Activated naive CD4-positive, alpha-beta T cell treated with Interleukin-2 at 50 U/mL for 16 hours (primary cell): ENCODE data around the gene TRIM40.
"Not testable (repeated sequence)": the region's sequence is repeated elsewhere in the genome, so short reads cannot be mapped to it uniquely, and the experiment has no call there.

ENCODE experiments used
- DNase-seq: peaks from one replicate; pipeline ENCODE4 v3.0.0-alpha.2; 2020

TRIM40 gene

DNA sequence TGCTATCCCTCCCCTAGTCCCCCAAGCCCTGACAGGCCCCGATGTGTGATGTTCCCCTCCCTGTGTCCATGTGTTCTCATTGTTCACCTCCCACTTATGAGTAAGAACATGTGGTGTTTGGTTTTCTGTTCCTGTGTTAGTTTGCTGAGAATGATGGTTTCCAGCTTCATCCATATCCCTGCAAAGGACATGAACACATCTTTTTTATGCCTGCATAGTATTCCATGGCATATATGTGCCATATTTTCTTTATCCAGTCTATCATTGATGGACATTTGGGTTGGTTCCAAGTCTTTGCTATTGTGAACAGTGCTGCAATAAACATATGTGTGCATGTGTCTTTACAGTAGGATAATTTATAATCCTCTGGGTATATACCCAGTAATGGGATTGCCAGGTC, 29.3 kb downstream of the TRIM40 start:
- DNase-seq, result not testable (repeated sequence)

DNA sequence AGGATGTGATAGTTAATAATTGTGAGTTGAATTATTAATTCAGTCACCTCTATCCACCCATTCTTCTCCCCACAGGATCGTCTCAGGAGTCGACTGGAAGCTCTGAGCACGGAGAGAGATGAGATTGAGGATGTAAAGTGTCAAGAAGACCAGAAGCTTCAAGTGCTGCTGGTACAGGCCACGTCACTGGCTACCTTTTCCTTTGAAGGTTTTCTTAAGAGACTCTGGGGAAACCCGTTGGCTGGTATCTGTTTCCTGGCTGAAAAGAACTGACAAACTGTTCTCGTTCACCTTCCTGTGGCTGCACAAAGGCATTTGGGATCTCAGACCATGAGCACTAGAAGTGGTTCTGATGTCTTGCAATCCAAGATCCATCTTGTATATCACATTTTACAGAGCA, 31.2 kb downstream of the TRIM40 start:
- no peak for DNase-seq

DNA sequence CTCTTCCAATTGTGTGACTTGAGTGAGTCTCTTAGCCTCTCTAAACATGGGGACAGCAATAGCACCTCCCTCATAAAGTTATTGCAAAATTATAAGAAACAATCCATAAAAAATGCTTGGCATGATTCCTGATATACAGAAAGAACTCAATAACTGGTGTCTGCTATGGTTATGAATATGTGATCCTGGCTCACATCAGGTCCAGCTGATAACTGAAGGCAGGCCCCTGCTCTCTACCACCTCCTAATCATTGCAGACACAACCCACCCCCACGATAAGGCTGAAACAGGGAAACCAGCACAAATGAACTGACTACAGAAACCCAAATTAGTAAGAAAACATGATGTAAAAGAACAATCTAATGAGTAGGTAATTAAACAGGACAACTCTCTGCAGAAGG, 32.8 kb downstream of the TRIM40 start:
- no peak for DNase-seq

GRCh38 chr6:30169658-30170614, 34.0 kb downstream of the TRIM40 start:
- no peak for DNase-seq

DNA sequence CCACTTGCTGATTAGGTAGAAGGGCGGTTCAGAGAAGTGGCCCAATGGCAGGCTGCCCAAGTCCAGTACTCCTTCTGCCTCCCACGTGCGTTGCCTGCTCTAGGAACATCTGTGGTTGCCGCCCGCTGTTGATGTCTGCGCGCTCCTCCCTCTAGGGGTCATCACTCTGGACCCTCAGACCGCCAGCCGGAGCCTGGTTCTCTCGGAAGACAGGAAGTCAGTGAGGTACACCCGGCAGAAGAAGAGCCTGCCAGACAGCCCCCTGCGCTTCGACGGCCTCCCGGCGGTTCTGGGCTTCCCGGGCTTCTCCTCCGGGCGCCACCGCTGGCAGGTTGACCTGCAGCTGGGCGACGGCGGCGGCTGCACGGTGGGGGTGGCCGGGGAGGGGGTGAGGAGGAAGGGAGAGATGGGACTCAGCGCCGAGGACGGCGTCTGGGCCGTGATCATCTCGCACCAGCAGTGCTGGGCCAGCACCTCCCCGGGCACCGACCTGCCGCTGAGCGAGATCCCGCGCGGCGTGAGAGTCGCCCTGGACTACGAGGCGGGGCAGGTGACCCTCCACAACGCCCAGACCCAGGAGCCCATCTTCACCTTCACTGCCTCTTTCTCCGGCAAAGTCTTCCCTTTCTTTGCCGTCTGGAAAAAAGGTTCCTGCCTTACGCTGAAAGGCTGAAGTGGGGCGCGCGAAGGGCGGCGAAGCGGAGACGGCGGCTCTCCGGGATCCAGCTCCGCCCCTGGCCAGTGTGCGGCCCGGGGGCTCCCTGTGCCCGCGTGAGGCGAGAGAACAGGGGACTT, 35.9 kb downstream of the TRIM40 start:
- DNase-seq, result no peak

- no peak for DNase-seq
Observed at GRCh38 chr6:30172681-30173080, 36.7 kb downstream of the TRIM40 start.

GRCh38 chr6:30175765-30176164, 39.8 kb downstream of the TRIM40 start:
- no peak for DNase-seq

DNA sequence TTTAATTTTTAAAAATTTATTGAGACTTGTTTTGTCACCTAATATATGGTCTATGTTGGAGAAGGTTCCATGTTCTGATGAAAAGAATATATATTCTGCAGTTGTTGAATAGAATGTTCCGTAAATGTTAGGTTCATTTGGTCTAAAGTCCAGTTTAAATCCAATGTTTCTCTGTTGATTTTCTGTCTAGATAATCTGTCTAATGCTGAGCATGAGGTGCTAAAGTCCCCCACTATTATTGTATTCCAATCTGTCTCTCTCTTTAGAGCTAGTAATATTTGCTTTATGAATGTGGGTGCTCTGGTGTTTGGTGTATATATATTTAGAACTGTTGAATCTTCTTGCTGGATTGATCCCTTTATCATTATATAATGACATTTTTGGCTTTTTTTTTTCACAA, 42.9 kb downstream of the TRIM40 start:
- no peak for DNase-seq

DNA sequence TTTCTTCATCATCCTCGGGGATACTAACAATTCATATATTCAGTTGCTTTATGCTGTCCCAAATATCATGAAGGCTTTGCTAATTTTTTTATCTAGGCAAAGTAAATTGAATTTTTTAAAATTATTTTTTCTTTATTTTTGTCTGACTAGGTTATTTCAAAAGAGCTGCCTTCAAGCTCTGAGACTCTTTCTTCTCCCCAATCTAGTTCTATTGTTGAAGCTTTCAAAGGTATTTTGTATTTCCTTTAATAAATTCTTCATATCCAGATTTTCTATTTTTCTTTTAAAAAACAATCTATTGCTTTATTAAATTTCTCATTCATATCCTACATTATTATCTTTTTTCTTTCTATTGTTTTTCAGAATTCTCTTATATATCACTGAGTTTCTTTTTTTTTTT, 44.2 kb downstream of the TRIM40 start:
- no peak for DNase-seq

DNA sequence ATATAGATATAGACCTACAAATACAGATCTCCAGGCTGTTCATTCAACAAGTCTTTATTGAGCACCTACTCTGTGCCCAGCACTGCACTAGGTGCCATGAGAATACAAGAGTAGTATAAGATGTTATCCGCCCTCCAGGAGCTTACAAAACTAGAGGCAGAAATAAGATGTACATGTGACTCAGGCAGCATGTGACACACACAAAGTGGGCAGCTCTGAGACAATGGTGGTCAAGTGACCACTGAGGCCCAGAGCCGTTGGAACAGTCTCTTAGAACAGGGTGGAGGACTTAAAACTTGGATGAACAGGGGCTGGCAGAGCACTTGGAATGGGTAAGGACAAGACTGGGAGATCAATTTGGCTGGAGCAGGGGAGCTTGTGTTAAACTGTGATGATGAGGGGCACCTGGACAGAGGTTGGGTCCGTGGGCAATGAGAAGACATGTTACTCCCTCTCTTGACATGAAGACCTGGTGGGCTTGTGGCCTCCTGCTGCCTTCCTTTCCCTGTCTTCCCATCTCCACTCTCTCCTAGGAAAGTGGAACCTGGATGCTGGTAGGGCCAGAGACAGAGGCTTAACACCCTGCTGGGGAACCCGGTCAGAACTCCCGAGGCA, 48.6 kb downstream of the TRIM40 start:
- DNase-seq, result no peak

DNA sequence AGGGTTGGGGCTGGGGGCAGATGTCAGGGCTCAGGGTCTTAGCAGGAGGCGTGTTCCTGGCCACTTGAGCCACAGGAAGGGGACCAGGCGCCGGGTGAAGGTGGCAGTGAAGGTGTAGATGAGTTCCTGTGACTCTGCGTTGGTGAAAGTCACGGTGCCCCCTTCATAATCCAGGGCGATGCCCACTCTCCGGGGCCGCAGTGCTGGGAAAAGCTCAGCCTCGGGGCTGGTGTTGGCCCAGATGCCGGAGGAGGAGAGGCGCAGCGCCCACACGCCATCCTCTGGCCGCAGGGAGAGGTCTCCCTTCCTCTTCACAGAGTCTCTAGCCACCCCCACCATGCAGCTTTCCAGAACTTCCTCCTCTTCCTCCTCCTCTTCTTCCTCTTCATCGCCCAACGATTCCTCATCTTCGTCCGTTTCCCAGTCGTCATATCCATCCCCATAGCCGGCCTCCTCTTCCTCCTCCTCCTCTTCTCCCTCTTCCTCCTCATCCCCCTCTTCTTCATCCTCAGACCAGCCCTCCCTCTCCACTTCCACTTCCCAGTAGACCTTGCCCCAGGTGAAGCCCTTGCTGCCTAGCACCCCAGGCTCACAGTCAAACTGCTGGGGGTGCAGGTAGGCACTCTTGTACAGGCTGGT, 50.0 kb downstream of the TRIM40 start:
- no peak for DNase-seq

- DNase-seq, result no peak
Observed at GRCh38 chr6:30188541-30188940, 52.6 kb downstream of the TRIM40 start.

GRCh38 chr6:30192076-30192475, 56.1 kb downstream of the TRIM40 start:
- DNase-seq, result no peak

DNA sequence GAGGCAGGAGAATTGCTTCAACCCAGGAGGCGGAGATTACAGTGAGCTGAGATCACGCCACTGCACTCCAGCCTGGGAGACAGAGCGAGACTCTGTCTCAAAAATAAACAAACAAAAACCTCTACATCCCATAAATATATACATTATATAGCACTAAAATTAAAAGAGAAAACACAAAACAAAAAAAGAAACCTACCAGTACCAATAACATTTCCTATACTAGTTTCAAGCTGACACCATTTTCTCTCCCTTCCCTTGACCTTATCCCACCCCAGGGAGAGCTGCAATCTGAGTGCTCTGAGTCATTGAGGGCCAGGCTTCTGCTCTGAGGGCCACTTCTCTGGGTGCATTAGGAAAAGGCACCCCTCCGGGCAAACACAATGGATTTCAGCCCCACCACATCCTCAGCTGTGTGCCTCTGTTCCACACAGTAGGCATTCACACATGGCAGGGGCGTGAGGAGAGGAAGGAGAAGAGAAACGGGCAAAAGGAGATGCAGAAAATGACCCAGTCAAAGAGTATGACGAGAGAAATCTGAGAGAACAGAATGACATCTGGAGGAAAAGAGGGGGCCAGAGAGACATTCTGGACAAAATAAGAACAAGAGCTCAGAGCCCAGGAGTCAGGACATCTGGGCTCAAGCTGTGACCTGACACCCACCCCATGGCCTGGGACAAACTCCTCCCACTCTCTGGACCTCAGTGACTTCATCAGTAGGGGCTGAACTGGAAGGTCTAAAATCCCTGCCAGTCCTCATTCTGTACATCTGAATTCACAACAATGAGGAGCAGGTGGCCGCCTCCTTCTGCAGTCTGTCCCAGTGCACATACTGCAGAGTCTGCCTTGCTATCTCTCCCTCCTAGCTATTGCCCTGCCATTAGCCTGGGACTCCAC, 59.1 kb downstream of the TRIM40 start:
- no peak for DNase-seq

GRCh38 chr6:30195951-30196350, 60.0 kb downstream of the TRIM40 start:
- no peak for DNase-seq

- no peak for DNase-seq
Observed at GRCh38 chr6:30196376-30196775, 60.4 kb downstream of the TRIM40 start.
